ENCODE results near the gene GALC. TPM values are rescaled to one million over a fixed set of nuclear protein-coding genes. Genes with fewer than 3 reads are reported as not detected.
A peak's percentile ranks its signal among the peaks of the same experiment; 100 is the strongest.

The GALC gene
- total RNA-seq, 4 donors from 2014 or later = 30.6 to 41.2 (median 34.1) TPM

GRCh38 chr14:87961246-87961645, 31.7 kb downstream of the GALC start:
- ATAC-seq (ENCODE audit: low FRiP score) (no peak), DNase-seq (ENCODE audit: low spot score) (no peak)
- no peak for TF ChIP-seq CTCF (IDR thresholded peaks at IDR 0.05)

GRCh38 chr14:87960013-87960787, 32.8 kb downstream of the GALC start:
- TF ChIP-seq CTCF (IDR thresholded peaks at IDR 0.05) = no peak
- DNase-seq (ENCODE audit: low spot score) (no peak), ATAC-seq (ENCODE audit: low FRiP score) (no peak)

GRCh38 chr14:87955501-87955900, 37.5 kb downstream of the GALC start:
- TF ChIP-seq CTCF (IDR thresholded peaks at IDR 0.05) = no peak
- ATAC-seq (ENCODE audit: low FRiP score) = no peak
- no peak for DNase-seq (ENCODE audit: low spot score)

- no peak for DNase-seq (ENCODE audit: low spot score)
- no peak for ATAC-seq (ENCODE audit: low FRiP score)
- TF ChIP-seq CTCF (IDR thresholded peaks at IDR 0.05) = no peak
Observed at GRCh38 chr14:87952307-87953094, 40.5 kb downstream of the GALC start.

- DNase-seq (ENCODE audit: low spot score) = no peak
- ATAC-seq (ENCODE audit: low FRiP score) = peak; percentile 48
- no peak for TF ChIP-seq CTCF (IDR thresholded peaks at IDR 0.05)
Observed at GRCh38 chr14:87944987-87945604, 47.9 kb downstream of the GALC start.

- ATAC-seq (ENCODE audit: low FRiP score) (no peak), DNase-seq (ENCODE audit: low spot score) (no peak)
- TF ChIP-seq CTCF (IDR thresholded peaks at IDR 0.05) = no peak
Observed at GRCh38 chr14:87940894-87941293, 52.1 kb downstream of the GALC start.
